ENCODE results near the gene DALRD3.

The DALRD3 gene

GRCh38 chr3:48980295-48980694 is 38.1 kb downstream of the DALRD3 start:
- no peak overlapping the region for H3K4me3 ChIP-seq (ENCODE audit: low read length)

GRCh38 chr3:48979451-48979850 is 38.9 kb downstream of the DALRD3 start:
- Histone ChIP-seq H3K27me3 (ENCODE audit: control insufficient read depth, insufficient read depth, low read length) (no peaks in the 10 kb centered on the region), H3K4me3 (ENCODE audit: low read length) (no peak overlapping the region), H3K4me1 (ENCODE audit: control insufficient read depth, insufficient read depth, low read length) (no peaks in the 10 kb centered on the region), H3K36me3 (ENCODE audit: control insufficient read depth, insufficient read depth, low read length) (peaks cover 18% of the 10 kb centered on the region), H3K9me3 (ENCODE audit: control insufficient read depth, low read length) (no peaks in the 10 kb centered on the region), H3K9ac (ENCODE audit: low read length) (no peak overlapping the region)

More at GRCh38 chr3:48980295-48980694, 38.1 kb downstream of the DALRD3 start:
- no peaks in the 10 kb centered on the region for H3K4me1 ChIP-seq (ENCODE audit: control insufficient read depth, insufficient read depth, low read length)
- H3K36me3 ChIP-seq (ENCODE audit: control insufficient read depth, insufficient read depth, low read length), result peaks cover 13% of the 10 kb centered on the region
- H3K9me3 ChIP-seq (ENCODE audit: control insufficient read depth, low read length), result no peaks in the 10 kb centered on the region
- no peaks in the 10 kb centered on the region for H3K27me3 ChIP-seq (ENCODE audit: control insufficient read depth, insufficient read depth, low read length)
- H3K9ac ChIP-seq (ENCODE audit: low read length), result no peak overlapping the region

- Histone ChIP-seq H3K27me3 (ENCODE audit: control insufficient read depth, insufficient read depth, low read length) (no peaks in the 10 kb centered on the region), H3K9ac (ENCODE audit: low read length) (no peak overlapping the region), H3K4me1 (ENCODE audit: control insufficient read depth, insufficient read depth, low read length) (no peaks in the 10 kb centered on the region), H3K4me3 (ENCODE audit: low read length) (no peak overlapping the region), H3K9me3 (ENCODE audit: control insufficient read depth, low read length) (no peaks in the 10 kb centered on the region), H3K36me3 (ENCODE audit: control insufficient read depth, insufficient read depth, low read length) (peaks cover 11% of the 10 kb centered on the region)
Measured at GRCh38 chr3:48974076-48974864, 44.1 kb downstream of the DALRD3 start.

- Histone ChIP-seq H3K9ac (ENCODE audit: low read length) (no peak overlapping the region), H3K27me3 (ENCODE audit: control insufficient read depth, insufficient read depth, low read length) (no peaks in the 10 kb centered on the region), H3K4me3 (ENCODE audit: low read length) (no peak overlapping the region), H3K36me3 (ENCODE audit: control insufficient read depth, insufficient read depth, low read length) (peaks cover 16% of the 10 kb centered on the region), H3K9me3 (ENCODE audit: control insufficient read depth, low read length) (no peaks in the 10 kb centered on the region), H3K4me1 (ENCODE audit: control insufficient read depth, insufficient read depth, low read length) (no peaks in the 10 kb centered on the region)
Measured at GRCh38 chr3:48970586-48970985, 47.8 kb downstream of the DALRD3 start.

- Histone ChIP-seq H3K4me1 (ENCODE audit: control insufficient read depth, insufficient read depth, low read length) (no peaks in the 10 kb centered on the region), H3K9ac (ENCODE audit: low read length) (no peak overlapping the region), H3K4me3 (ENCODE audit: low read length) (no peak overlapping the region), H3K9me3 (ENCODE audit: control insufficient read depth, low read length) (no peaks in the 10 kb centered on the region), H3K27me3 (ENCODE audit: control insufficient read depth, insufficient read depth, low read length) (no peaks in the 10 kb centered on the region), H3K36me3 (ENCODE audit: control insufficient read depth, insufficient read depth, low read length) (peaks cover 5% of the 10 kb centered on the region)
Measured at GRCh38 chr3:48966876-48967361, 51.5 kb downstream of the DALRD3 start.

GRCh38 chr3:48966367-48966766 is 52.0 kb downstream of the DALRD3 start:
- H3K27me3 ChIP-seq (ENCODE audit: control insufficient read depth, insufficient read depth, low read length), result no peaks in the 10 kb centered on the region
- peaks cover 5% of the 10 kb centered on the region for H3K36me3 ChIP-seq (ENCODE audit: control insufficient read depth, insufficient read depth, low read length)
- H3K9ac ChIP-seq (ENCODE audit: low read length), result no peak overlapping the region
- no peaks in the 10 kb centered on the region for H3K9me3 ChIP-seq (ENCODE audit: control insufficient read depth, low read length)
- H3K4me3 ChIP-seq (ENCODE audit: low read length), result no peak overlapping the region
- H3K4me1 ChIP-seq (ENCODE audit: control insufficient read depth, insufficient read depth, low read length), result no peaks in the 10 kb centered on the region

All from mucosa of stomach (tissue), 1 donor.